ENCODE measurements around the gene RORC.
"Not testable (repeated sequence)": the region's sequence is repeated elsewhere in the genome, so short reads cannot be mapped to it uniquely, and the experiment has no call there.

RORC gene

DNA sequence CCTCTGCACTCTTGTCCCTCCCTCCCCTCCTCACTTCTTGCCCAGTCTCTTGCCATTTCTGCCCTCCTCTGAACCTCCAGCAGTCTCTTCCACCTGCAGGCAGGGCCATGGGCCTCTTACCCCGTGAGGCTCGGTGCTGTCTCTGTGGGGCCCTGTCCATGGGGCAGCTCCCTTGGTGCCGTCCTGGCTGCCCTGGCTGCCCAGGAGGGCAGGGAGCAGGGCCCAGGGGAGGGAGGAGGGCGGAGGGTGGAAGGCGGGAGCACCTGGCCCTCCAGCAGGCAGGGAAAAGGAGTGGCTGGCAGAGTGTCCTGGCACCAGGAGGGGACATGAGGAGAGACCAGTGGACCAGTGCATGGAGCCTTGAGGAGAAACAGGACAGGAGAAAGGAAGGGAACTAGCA, at the start of gene RORC:
RORC (minus strand) TSS at position 198 of the 400 bp plus-strand sequence; CDS start at position 160, 38 bp downstream.
- no peak for DNase-seq (ENCODE audit: low read depth)

DNA sequence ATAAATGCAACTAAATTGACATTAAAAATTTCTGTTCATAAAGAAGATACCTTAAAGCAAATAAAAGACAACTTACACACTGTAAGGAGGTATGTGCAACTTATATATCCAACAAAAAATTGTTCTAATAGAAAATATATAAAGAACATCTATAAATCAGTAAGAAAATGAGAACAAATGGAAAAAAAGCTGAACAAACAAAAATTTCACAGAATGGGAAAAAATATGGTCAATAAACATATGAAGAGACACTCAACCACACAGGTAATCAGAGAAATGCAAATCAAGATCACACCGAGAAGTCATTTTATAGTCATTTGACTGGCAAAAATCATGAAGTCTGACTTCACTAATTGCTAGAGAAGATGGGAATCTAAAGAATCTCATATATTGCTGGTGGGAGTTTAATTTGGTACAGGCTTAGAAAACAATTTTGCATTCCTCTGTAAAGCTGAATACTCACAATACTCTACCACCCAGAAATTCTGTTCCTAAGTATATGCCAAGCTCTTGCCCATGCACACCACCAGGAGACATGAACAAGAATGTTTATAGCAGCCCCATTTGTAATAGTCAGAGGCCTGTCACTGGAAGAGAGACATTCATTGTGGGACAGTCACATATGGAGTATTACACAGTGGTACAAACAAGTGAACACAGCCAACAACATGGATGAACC, 44.0 kb upstream of the RORC start:
- DNase-seq (ENCODE audit: low read depth): no peak

DNA sequence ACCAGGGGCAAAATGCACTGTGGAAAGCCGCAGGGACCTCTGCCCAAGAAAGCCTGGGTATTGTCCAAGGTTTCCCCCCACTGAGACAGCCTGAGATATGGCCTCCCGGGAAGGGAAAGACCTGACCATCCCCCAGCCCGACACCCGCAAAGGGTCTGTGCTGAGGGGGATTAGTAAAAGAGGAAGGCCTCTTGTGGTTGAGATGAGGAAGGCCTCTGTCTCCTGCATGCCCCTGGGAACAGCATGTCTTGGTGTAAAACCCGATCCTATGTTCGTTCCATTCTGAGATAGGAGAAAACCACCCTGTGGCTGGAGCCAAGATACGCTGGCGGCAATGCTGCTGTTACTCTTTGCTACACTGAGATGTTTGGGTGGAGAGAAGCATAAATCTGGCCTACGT, 41.2 kb upstream of the RORC start:
- not testable (repeated sequence) for DNase-seq (ENCODE audit: low read depth)

DNA sequence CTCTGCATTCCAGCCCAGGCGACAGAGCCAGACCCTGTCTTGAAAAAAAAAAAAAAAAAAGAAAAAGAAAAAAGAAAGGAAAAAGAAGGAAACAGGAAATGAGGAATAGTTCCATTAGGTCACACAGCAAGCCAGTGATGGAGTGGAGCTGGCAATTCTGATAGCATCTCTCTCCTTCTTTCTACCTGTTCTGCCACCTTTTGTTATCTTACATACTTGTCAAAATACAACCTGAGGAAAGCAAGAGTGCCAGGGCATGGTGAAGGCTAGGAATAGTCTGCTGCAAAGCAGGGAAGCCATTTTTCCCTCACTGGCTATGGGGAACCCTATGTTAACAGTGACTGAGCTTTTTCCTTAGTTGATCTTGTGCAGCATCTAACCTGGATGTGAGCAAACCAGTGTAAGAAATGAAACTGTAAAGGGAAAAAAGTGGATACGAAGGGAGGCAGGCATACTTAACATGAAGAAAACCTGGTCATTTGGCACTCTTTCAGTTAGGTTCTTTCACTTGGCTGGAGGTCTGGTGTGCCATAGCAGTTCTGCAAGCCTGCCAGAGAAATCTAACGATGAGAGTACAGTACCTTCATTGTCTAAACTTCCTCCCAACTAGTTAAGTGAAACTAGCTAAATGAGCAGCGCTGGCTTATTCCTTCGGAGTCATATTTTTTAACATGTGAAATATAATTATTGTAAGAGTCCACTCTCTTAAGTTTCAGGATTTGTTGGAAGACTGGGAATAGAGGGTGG, 39.9 kb upstream of the RORC start:
- DNase-seq (ENCODE audit: low read depth): no peak

DNA sequence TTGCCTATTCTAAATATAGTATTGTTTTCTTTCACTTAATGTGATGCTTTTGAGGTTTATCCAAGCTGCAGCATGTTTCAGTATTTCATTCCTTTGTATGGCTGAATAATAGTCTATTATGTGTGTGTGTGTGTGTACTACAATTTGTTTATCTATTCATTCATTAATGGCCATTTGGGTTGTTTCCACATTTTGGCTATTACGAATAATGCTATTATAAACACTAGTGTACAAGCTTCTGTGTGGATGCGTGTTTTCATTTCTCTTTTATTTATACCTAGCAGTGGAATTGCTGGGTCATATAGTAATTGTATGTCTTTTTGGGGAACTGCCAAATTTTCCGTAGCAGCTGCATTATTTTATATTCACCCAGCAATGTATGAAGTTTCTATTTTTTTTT, 36.9 kb upstream of the RORC start:
- no peak for DNase-seq (ENCODE audit: low read depth)

DNA sequence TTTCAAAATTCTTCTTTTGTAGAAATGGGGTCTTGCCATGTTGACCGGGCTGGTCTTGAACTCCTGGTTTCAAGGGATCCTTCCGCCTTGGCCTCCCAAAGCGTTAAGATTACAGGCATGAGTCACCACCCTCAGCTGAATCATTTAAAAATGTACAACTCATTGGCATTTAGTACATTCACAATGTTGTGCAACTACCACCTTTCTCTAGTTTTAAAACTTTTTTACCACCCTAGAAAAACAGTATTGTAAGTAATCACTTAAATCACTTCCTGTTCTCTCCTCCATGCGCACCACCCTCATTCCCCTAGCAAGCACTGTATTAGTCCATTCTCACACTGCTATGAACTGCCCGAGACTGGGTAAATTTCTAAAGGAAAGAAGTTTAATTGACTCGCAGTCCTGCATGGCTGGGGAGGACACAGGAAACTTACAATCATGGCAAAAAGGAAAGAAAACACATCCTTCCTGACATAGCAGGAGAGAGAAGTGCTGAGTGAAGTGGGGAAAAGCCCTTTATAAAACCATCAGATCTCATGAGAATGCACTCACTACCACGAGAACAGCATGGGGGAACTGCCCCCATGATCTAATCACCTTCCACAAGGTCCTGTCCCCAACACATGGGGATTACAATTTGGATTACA, 36.3 kb upstream of the RORC start:
- no peak for DNase-seq (ENCODE audit: low read depth)

DNA sequence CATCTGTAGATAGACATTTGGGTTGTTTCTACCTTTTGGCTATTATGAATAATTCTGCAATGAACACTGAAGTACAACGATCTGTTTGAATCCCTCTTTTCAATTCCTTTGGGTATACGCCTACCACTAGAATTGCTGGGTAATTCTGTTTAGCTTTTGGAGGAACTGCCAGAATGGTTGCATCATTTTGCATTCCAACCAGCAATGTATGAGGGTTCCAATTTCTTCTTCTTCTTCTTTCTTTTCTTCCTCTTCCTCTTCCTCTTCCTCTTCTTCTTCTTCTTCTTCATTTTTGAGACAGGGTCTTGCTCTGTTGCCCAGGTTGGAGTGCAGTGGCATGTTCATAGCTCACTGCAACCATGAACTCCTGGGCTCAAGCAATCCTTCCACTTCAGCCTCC, 35.7 kb upstream of the RORC start:
- DNase-seq (ENCODE audit: low read depth): no peak

DNA sequence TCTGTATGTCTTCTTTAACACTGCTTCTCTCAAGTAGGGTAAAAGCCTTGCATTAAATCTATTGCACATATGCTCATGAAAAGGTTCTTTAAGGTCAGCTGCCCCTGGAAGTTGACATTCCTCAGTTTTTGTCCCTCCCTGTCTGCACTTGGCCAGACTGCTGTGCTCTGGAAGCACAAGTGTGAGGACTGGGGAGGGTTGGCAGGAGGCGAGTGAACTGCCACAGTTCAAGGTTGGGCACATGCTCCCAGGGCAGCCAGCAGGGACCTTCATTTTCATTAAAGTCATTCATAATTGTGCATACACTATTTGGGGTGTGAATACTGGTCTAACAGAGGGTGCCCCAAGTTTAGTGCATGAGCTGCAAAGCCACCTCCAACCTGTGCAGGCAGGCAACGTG, 32.8 kb upstream of the RORC start:
- no peak for DNase-seq (ENCODE audit: low read depth)

DNA sequence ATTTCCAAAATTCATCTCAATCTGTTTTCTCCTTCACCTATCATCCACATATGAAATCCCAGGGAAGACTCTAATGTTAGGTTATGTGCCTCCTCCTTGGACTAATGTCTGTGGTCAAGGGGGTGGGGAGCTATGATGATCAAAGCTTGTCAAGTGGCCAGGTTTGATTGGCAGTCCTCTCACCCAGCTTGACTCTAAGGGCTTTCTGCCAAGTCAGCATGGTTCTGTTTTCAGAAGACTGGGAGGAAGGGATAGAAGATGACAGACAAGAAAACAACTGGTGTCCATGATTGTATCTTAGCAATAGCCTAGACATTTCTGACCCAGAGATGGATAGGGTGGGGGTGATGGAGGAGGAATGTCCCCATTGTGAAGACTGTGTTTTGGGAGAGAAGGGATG, 31.0 kb upstream of the RORC start:
- DNase-seq (ENCODE audit: low read depth): no peak

DNA sequence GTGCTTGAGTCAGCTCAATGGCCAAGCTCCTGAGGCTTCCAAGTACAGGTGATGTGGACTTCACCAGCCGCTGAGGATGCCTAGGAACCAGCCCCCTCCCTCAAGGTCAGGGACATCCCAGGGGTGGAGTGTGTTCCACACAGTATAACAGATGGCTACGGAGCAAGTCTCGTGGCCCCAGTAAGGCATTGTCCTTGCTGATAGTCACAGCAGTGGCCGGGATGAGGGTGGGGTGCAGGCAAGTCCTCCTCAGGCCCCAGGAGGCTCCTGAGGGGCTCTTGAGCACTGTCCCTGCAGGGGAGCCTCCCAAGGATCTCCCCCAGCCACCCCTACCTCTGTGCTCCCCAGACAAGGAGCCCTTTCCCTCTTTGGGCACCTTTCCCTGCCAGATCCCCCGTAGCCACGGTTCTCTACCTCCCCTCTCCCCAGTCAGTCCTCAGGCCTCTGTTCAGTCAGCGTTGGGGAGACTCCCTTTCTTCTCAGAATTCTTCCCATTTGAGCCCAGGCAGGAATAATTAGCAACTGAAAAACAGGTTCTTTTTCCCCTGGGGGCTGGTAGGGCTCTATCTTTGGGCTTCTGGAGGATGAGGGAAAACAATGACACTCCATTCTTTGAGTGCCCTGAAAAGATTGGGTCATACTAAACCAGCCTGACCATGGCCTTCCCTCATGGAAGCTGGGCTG, 29.0 kb upstream of the RORC start:
- no peak for DNase-seq (ENCODE audit: low read depth)

DNA sequence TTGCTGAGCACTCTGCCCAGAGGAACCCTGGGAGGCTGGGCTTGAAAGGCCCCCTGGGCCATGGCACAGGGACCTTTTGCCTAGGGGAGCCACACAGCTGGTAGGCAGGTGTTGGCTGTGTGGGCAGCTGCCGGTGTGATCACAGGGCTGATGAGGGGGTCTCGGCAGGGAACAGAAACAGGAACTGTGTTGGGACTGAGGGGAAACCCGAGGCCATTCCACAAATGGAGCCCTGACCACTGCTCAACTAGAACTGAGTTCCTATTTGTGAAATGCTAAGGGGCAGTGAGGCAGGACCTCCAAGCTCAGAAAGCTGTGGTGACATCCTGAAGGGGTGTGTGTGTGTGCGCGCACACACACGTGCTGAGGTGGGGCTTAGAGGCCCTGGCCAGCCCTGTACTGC, 28.3 kb upstream of the RORC start:
- DNase-seq (ENCODE audit: low read depth): no peak

DNA sequence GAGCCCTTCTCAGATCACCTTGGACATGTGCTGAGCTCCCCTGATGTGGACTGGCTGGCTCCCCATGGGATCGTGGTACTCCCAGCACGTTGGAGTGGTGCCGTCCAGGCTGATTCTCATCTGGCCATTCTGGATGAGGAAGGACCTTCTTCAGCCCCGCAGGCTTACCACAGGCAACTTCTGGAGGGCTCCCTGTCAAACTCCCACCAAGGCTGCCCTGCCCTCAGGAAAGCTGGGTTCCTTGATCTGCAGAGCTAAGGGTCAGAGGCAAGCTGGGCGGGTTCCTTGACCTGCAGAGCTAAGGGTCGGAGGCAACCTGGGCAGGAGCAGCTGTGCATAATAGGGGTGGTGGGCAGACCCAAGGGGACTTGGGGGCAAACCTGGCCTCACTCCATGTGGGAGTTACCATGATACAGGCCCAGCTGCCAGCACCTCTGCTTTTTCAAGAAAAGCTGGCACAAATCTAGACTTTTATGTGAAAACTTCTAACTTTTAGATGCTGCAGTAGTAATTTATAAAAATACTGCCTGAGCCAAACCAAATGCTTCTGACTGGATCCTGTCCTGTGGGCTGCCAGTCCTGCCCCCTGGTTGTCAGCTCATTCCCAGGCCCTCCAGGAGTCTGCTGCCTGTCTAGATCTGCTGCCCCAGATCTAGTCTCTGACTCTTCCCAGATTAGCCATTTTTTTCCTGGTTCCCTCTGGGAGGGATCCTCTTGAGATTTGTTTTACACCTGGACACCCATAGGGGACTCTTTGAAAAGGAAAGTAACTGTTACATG, 27.5 kb upstream of the RORC start:
- no peak for DNase-seq (ENCODE audit: low read depth)

DNA sequence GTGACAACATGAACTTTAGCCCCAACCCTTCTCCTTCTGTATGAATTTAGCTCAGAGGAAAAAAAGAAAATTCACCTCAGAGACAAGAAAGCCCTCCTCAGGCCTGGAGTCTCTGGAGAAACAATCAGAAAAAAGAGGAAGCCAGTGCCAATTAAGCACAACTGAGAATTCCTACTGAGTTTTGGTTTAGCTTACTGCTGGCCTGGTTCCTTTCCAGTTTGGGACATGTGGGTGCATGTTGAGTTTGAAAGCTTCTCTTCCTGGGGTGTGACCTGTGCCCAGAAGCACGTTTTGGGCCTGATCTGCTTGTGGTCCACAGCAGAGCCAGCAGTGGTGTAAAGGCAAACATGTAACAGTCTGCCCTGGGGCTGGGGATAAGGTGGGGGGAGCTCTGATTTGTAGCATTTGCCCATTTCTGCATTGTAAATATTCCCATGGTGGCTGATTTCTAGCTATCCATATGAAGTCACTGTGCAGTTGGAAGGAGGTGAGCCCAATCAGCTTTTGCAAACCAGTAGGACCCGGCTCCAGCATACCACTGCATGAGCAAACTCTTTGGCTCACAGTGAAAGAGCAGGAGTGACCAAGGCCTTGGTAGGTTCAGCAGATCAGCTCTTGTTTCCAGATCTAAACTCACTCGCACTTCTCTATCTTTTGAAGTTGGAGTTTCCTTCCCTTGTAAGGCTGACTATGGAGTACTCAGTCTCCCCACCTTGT, 26.6 kb upstream of the RORC start:
- DNase-seq (ENCODE audit: low read depth): no peak

DNA sequence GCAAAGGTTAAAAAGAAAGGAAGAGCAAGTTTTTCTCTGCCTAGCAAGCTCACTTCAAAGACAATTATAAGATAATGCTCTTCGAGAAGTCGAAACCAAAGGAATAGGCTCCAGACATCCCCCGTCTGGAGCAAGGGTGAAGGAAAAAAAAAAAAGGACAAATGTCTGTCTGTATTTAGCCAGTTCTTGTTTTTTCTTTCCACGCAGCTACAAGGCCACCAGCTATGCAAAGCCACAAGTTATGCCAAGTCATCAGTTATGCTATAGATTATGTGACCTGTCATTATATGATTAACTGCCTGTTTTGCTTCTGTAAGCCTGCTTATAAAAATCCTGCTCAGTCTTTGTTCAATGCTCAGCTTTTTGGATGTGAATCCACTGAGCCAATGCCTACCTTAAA, 24.3 kb upstream of the RORC start:
- DNase-seq (ENCODE audit: low read depth): no peak

DNA sequence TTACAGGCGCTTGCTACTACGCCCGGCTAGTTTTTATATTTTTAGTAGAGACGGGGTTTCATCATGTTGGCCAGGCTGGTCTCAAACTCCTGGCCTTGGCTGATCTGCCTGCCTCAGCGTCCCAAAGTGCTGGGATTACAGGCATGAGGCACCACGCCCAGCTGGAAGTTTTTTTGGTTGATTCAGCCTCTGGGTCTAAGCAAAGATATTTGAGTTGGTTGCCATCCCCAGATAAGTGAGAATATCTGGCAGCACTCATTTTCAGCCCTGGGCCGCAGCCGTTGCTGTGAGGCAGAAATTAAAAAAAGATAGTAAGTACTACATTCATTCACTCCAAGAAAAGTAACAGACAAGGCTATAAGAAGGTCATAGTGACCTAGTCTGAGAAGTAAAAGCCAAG, 23.9 kb upstream of the RORC start:
- not testable (repeated sequence) for DNase-seq (ENCODE audit: low read depth)

DNA sequence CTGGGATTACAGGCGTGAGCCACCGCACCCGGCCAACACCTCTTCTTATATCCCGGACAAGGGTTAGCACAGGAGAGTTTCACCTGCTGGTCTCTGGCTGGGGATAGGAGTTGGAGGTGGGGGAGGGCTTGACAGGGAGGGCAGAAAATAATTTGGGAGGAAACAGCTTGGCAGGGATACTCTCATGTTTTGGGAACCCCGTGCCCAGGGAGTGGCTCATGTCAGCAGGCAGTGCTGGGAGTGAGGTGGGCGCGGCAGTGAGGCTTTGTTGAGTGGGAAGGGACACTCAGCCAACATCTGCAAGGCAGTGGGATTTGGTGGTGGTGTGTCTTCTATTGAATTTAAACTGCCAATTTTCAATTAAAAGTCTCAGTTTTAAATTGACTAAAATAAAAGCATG, 23.1 kb upstream of the RORC start:
- DNase-seq (ENCODE audit: low read depth): no peak

DNA sequence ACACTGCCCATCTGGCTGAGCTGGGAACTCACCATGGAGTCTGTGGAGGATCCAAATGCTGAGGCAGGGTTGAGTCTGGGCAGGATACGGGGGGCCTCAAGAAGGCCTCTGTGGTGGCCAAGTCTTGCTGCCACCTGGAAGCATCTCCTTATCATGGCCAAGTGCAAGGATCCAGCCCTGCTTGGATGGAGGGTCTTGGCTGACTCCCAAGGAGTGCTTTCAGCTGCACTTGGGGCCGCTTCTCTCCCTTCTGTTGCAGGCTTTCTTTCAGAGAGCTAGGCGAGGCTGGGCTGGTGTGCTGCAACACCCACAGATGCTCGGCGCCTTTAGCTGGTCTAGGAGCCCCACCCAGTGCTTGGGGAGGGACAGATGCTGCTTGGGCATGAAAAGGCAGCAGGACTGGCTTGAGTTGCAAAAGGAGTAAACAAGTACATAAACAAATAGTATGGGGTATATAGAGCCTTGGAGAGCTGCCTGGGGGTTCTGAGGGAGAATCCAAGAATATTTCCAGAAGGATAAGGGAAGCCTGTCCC, 21.9 kb upstream of the RORC start, which contains the start of gene THEM5:
THEM5 (minus strand) TSS at position 302 of the 533 bp plus-strand sequence; CDS start at position 155, 147 bp downstream.
- DNase-seq (ENCODE audit: low read depth): no peak

DNA sequence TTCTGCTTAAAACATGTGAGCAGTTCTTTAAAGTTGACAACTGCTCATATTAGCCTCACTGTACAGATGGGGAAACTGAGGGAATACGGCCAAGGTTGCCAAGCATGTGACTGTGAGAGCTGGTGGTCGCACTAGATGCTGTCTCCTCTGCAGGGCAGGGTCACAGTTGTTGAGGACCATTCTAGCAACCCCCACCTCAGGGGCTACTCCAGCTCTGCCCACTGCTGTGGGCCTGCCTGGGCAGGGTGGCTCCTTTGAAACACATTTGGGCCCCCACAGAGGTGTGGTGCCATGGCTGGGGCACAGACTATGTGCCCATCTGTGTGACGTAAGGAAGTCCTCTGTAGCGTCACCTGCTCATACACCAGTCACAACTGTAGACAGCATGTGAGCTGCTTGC, 21.1 kb upstream of the RORC start:
- no peak for DNase-seq (ENCODE audit: low read depth)

DNA sequence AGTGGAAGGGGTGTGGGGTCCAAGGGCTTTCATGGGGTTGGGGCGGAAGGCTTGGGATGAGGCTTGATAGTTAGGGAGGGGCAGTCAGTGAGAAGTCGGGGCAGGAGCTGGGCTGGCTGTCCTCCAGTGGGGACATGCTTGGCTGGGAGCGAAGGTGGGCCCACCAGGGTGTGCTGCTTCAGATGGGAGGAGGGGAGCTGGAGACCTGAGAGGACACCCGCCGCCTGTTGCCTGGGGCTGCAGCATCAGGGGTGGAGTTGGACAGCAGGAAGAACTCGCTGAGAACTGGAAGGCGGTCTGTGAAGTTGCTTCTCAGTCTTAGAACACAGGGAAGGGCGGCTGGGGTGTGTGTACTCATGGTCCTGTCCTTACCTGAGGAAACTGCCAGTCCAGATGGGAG, 20.3 kb upstream of the RORC start:
- no peak for DNase-seq (ENCODE audit: low read depth)

DNA sequence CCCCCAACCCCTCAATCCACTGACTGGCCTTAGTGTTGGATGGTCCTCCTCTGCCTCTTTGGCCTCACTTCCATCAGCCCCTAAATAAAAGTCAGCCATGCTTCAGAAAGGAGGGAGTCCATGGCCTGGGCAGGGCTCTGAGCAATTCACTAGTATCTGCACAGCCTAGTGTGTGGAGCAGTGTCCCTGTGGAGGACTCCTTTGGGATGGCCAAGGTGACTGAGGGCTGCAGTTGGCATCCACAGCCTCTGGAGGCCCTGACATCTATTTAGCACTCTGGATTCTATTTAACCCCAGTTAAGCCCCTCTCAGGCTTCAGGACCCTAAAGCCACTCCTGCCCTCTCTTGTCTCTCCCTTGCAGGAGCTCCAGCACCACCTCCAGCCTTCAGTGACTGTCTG, 18.3 kb upstream of the RORC start:
- DNase-seq (ENCODE audit: low read depth): no peak

DNA sequence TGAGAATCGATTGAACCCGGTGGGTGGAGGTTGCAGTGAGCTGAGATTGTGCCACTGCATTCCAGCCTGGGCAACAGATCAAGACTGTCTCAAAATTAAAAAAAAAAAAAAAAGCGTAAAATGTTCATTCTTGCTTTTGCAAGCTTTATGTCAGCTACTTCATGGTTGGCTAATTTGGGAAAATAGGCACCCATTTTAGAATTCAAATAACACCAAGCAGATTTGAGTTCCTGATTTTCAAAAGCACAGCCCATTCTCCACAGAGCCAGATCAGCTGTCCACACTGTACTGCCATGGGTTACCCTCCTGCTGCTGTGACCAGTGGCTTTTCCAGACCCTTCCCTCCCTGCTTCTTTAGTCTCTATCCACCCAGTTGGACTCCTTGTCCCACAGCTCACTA, 17.5 kb upstream of the RORC start:
- DNase-seq (ENCODE audit: low read depth): no peak
